GM21528 (cell line): ENCODE measurements around the gene ARHGEF12.

Experiments
- ATAC-seq: cut with Tn5 transposase; IDR thresholded peaks from one replicate; pipeline ENCODE4 v1.9.1; 2021; ENCODE audit warnings: mild to moderate bottlenecking, moderate library complexity; ENCODE audit not compliant: unreplicated experiment, low FRiP score

ARHGEF12 gene

DNA sequence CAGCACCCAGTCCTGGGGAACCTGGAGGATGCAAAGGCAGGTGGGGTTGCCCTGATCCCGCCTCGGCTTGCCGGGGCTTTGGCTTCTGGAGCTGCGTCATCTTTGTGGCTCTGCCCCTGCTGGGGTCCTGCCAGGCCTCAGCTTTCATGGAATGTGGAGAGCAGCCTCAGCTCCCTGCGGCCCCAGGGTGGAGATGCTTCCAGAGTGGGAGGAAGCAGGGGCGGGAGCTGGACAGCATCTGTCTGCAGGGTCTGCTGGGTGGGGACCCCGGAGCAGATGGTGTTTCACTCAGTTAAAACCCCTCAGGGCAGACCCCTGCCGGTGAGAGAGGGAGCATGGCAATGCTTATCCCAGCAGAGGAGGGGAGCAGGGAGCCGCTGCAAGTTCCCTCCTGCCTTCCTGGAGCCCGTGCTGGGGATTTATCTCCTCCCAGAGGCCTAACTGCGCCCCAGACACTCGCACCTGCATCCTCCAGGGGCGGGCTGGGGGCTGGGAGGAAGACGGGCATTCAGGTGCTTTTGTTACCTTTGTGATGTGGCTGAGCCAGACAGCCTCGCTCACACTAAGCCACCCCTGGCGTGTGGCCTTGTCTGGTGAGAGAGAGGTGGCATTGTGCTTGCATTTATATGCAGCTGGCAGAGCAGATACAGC, 191.0 kb downstream of the ARHGEF12 start:
- ATAC-seq, result no peak

DNA sequence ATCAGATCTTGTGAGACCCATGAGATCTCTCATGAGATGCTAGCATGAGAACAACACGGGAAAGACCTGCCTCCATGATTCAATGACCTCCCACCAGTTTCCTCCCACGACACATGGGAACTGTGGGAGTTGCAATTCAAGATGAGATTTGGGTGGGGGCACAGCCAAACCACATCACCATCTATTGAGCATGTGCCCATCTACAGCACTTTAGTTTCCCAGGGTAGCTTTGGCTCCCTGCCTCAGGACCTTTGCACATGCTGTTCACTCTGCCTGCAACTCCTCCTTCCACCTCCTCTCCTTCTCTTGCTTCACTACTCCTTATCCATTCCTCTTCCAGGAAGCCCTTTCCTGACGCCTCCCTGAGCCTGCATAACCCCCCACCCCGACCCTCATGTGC, 192.5 kb downstream of the ARHGEF12 start:
- no peak for ATAC-seq

DNA sequence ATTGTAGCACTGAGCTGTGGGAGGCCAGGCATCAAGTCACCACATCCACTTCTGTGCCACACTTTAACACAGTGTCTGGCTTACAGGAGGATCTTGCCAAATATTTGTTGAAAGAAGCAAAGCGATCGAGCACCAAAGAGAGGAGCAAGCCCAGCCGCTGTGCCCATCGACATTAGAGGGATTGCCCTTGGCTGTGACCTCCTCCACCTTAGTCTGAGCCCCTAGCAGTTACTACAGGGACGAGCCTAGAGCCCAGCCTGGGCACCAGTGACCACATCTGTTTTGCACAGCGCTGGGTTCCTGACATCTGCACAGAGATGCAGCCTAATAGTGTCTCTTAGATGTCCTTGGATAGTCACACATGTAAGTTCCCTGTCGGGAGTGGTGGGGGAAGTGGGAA, 193.0 kb downstream of the ARHGEF12 start:
- no peak for ATAC-seq

DNA sequence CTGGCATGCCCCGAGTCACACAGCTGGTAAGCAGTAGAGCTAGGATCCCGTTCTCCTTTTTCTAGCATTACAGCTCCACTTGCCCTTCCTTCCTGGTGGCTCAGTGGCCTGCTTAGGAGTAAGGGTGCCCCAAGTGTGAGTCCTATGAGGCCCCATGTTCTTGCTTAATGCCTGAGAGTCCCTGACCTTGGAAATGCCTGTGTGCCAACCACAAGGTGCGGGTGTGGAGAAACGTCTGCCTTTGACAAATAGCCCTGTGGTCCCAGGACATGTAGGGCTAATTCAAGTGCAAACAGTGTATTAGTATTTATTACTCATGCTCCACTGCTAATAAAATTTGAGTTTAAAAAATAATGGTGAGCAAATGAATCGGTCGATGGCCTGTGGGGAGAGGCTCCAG, 193.7 kb downstream of the ARHGEF12 start:
- no peak for ATAC-seq

DNA sequence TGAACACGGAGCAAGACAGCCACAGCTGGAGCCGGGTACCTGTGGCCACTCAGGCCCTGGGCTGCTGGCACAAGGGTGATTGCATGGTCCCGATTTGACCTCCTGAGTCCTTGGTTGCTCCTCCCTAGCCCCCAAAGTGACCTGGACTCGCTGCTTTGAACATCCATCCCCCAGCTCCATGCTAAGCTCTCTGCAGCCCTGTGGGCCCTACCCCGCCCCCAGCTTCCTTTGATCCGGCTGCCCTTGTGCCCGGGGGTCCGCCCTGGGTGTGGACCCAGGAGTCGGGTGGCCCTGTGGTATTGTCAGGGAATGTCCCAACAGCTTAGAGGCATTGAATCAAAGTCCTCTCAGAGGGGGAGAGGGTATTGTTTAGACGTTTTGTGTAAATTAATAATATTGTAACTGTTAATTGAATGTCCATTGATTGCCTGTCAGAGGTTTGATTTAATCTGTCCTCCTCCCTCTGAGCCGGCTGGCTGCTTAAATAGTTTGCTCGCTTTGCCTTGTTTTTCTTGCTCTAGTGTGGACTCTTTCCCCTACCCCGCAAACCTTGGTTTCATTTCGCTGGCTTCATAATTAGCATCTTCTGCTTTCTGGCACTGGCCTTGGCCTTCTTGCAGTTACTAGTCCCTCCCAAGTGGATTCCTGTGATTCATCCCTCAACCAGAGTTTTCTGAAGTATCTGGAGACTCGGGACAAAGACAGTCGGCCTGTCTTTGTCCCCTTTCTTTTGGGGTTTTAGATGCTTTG, 196.0 kb downstream of the ARHGEF12 start:
- no peak for ATAC-seq

DNA sequence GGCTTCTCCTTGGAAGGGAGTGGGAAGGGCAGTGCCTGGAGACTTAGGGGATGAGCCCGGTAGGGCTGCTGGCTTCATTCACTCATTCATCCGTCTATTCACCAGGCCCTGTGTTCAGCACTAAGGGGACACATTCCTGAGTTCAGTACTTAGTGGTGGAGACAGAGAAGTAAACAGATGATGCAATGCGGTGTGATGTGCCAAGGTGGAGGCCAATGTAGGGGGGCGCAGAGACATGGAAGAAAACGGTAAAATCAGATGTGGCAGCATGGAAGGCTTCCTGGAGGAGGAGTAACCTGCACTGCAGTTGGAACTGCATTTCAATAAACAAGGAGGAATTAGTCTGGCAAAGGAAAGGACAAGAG, 196.6 kb downstream of the ARHGEF12 start:
- ATAC-seq, result no peak

DNA sequence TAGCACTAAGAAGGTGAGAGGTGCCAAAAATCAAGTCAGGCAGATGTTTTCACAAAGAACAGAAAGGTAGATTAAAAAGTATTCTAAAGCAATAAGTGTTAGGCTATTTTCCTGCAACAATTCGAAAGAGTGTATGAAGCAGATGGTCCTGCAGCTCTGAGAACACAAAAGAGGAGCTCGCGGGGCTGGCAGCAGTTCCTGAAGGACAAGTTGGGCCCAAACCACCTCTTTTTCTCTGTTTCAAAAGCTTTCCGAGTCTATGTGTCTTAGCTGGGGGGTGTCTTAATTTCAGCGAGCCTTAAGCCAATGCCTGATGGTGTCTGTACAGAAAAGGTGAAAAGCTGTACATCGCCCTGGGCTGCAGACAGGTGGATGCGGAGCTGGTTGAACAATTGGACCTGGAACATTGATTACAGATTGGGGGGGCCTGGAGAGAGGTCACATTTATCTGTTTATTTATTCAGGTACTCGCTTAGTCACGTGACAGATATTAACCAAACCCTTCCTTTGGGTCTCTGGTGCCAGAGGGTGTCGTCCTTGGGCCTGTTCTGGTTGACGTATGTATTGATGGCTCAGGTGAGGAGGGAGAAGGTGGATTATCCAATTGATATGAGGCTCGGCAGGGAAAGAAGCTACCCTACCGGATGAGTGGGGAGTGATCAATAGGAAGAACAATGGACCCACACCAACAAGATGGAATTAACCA, 200.0 kb downstream of the ARHGEF12 start:
- ATAC-seq, result no peak

DNA sequence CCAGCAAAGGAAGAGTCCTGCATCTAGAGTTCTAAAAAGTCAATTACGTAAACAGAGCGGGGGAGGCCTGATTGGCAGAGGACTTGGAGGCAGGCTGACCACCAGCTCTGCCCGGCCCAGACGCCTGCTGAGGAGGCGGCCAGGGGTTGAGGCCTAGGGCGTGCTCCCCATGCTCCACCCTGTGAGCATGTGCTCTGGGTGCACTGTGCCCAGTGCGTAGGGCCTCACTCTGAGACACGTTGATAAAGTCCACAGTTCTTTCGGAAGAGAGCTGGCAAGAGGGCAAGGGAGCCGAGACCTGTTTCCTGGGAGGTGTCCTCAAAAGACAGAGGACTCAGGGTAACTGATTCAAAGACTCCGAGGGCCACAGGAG, 200.6 kb downstream of the ARHGEF12 start:
- ATAC-seq, result no peak

DNA sequence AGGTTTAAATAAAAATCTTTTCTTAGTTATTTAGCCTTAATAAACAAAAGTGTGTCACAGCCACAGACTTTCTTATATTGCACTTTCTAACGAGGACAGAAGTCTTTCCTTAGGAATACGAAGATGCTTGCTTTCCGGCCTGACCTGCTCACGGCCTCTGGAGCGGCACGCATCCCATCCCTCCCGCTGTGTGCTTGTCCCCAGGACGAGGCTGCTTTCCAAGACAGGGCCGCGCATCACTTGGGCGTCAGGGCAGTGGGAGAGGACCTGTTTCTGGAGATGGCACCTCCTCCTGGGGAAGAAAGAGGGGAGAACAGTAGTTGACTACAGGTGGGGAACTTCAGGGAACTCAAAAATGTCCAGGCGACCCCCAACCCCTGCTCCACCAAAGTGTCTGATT, 201.8 kb downstream of the ARHGEF12 start:
- ATAC-seq, result no peak

DNA sequence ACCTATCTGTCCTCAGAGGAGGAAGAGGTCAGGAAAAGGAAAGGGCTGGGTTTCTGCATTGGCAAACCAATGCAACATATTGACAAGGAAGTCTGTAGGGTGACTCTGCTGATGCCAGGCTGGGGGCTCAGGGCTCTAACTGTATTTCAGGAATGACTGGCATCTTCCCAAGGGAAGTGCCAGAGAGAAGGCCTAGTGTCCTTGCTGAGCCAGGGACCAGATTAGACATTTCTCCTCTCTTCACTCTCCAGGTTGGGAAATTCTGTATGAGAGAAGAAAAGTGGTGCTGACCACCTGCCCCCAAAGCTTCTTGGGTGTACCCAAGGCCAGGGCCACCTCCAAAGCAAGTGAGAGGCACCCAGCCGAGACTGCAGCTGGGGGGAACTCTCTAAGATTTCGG, 202.5 kb downstream of the ARHGEF12 start:
- ATAC-seq, result no peak
